HepG2 (cell line): ENCODE results near the gene PMM2. TPM values are rescaled to one million over a fixed set of nuclear protein-coding genes. Genes with fewer than 3 reads are reported as not detected.
A peak's percentile ranks its signal among the peaks of the same experiment; 100 is the strongest.

Experiments used
- ATAC-seq: fragments of 200-7000 bp; cut with Tn5 transposase; 3 replicates; pipeline ENCODE4 v1.9.1; 2020; ENCODE audit warnings: mild to moderate bottlenecking, moderate library complexity
- BruUV-seq: library from RNA; stranded (reverse); fragments of 400-500 nt; replicated peaks from 2 replicates; lab custom pipeline; 2021; lab: Mats Ljungman, UMichigan
- CTCF ChIA-PET: fragments of 300-600 bp; formaldehyde crosslinking; extraction: SDS; loops from one replicate; lab custom pipeline; 2021; ENCODE audit warnings: low total read pairs, inconsistent platforms, low intra/inter-chr PET ratio; lab: Yijun Ruan, JAX
- POLR2A ChIA-PET: fragments of 350-600 bp; sonication (Branson Sonifier 250); formaldehyde crosslinking; loops from one replicate; lab custom pipeline; 2020; ENCODE audit warnings: antibody characterized with exemption, inconsistent platforms; lab: Yijun Ruan, JAX
- DNase-seq: peaks from one replicate; pipeline ENCODE4 v3.0.0-alpha.2; 2015; ENCODE audit warnings: low spot score
- FAIRE-seq: peaks from 3 replicates; lab custom pipeline; 2011; peaks lifted over from hg19 to GRCh38; lab: Jason Lieb, UNC
- H2AFZ ChIP-seq: one replicate; pipeline ENCODE4 v1.6.1; 2011; ENCODE audit warnings: low read length, inconsistent platforms
- H3K27ac ChIP-seq: fragments of 300-600 bp; 3 replicates; pipeline ENCODE4 v1.8.0; 2011; ENCODE audit warnings: mixed run types, mild to moderate bottlenecking, mixed read lengths, low read length, inconsistent platforms; ENCODE audit not compliant: insufficient read depth; ENCODE audit errors: extremely low read length
- H3K27me3 ChIP-seq, 2 experiments: fragments of 200-600 bp in 1 of 2; 2 replicates in 1 of 2; 3 replicates in 1 of 2; pipeline versions ENCODE4 v1.6.0 to v1.8.0; 2011; ENCODE audit warnings: low read length in 2 of 2, mild to moderate bottlenecking in 2 of 2, moderate library complexity in 2 of 2, inconsistent platforms in 1 of 2; ENCODE audit not compliant: insufficient read depth in 2 of 2, control insufficient read depth in 1 of 2
- H3K36me3 ChIP-seq, 2 experiments: fragments of 200-600 bp in 1 of 2; replicated peaks in 1 of 2; 2 replicates in 1 of 2; 3 replicates in 1 of 2; pipeline versions ENCODE4 v1.5.1 to v1.8.0; 2011; ENCODE audit warnings: low read length in 2 of 2, inconsistent platforms in 1 of 2; ENCODE audit not compliant: insufficient read depth in 2 of 2, control insufficient read depth in 1 of 2
- H3K4me1 ChIP-seq: 2 replicates; pipeline ENCODE4 v1.5.1; 2012; ENCODE audit warnings: low read length, inconsistent platforms; ENCODE audit not compliant: insufficient read depth
- H3K4me2 ChIP-seq: 2 replicates; pipeline ENCODE4 v1.6.0; 2011; ENCODE audit warnings: low read depth, low read length, inconsistent platforms
- H3K4me3 ChIP-seq, 3 experiments: fragments of 200-600 bp in 1 of 3; sonication (generic), shearing (Covaris generic) in 1 of 3; replicated peaks in 1 of 3; 2 replicates each; pipeline ENCODE4 v1.5.1; 2011 to 2016; ENCODE audit warnings: low read length in 3 of 3, inconsistent platforms in 2 of 3, low read depth in 2 of 3, mild to moderate bottlenecking in 2 of 3, control low read depth in 1 of 3, mixed read lengths in 1 of 3; ENCODE audit not compliant: insufficient read depth in 1 of 3
- H3K79me2 ChIP-seq: one replicate; pipeline ENCODE4 v1.6.1; 2011; ENCODE audit warnings: low read length, inconsistent platforms; ENCODE audit not compliant: insufficient read depth
- H3K9ac ChIP-seq: 2 replicates; pipeline ENCODE4 v1.6.0; 2011; ENCODE audit warnings: mild to moderate bottlenecking, low read depth, low read length, inconsistent platforms; ENCODE audit not compliant: insufficient read depth
- H3K9me3 ChIP-seq: 2 replicates; pipeline ENCODE4 v1.5.1; 2012; ENCODE audit warnings: mild to moderate bottlenecking, low read length
- H4K20me1 ChIP-seq: 2 replicates; pipeline ENCODE4 v1.6.0; 2011; ENCODE audit warnings: inconsistent platforms, mild to moderate bottlenecking, low read length, moderate library complexity; ENCODE audit not compliant: insufficient read depth
- IRX3 ChIP-seq: sonication (generic); formaldehyde crosslinking; IDR thresholded peaks from 2 replicates; pipeline ENCODE4 v1.8.1; 2023; ENCODE audit warnings: mild to moderate bottlenecking, low read depth, missing genetic modification reagents, borderline replicate concordance
- MEIS1 ChIP-seq: sonication (generic); formaldehyde crosslinking; IDR thresholded peaks from 2 replicates; pipeline ENCODE4 v1.9.0; 2021; ENCODE audit warnings: mild to moderate bottlenecking, missing genetic modification reagents, moderate library complexity, borderline replicate concordance
- NFE2L2 ChIP-seq: fragments of 150-350 bp; IDR thresholded peaks from 2 replicates; pipeline ENCODE4 v1.6.1; 2014; ENCODE audit warnings: low read length
- NR2C2 ChIP-seq: sonication (generic); formaldehyde crosslinking; IDR thresholded peaks from 2 replicates; pipeline ENCODE4 v1.4.0; 2020; ENCODE audit warnings: missing genetic modification reagents, mild to moderate bottlenecking, moderate library complexity, borderline replicate concordance
- PATZ1 ChIP-seq: sonication (generic); formaldehyde crosslinking; IDR thresholded peaks from 2 replicates; pipeline ENCODE4 v1.4.0; 2020; ENCODE audit warnings: missing genetic modification reagents
- SATB2 ChIP-seq: sonication (generic); formaldehyde crosslinking; IDR thresholded peaks from 2 replicates; pipeline ENCODE4 v1.5.0; 2020; ENCODE audit warnings: missing genetic modification reagents
- TIGD3 ChIP-seq: sonication (generic); formaldehyde crosslinking; IDR thresholded peaks from 2 replicates; pipeline ENCODE4 v1.5.1; 2020; ENCODE audit warnings: mild to moderate bottlenecking, missing genetic modification reagents, borderline replicate concordance
- TRIM22 ChIP-seq: fragments of 450-650 bp; IDR thresholded peaks from 2 replicates; pipeline ENCODE4 v1.6.1; 2017
- USF2 ChIP-seq, 2 experiments: sonication (generic) in 1 of 2; formaldehyde crosslinking in 1 of 2; IDR thresholded peaks; 2 replicates each; pipeline versions ENCODE4 v1.5.1 to v1.6.1; 2011 to 2020; ENCODE audit warnings: borderline replicate concordance in 1 of 2, low read depth in 1 of 2, low read length in 1 of 2, mild to moderate bottlenecking in 1 of 2, missing genetic modification reagents in 1 of 2, moderate library complexity in 1 of 2
- YEATS4 ChIP-seq: sonication (generic); formaldehyde crosslinking; IDR thresholded peaks from 2 replicates; pipeline ENCODE4 v1.4.0; 2020; ENCODE audit warnings: missing genetic modification reagents, borderline replicate concordance
- ZFP36L1 ChIP-seq: sonication (generic); formaldehyde crosslinking; IDR thresholded peaks from 2 replicates; pipeline ENCODE4 v1.8.0; 2022; ENCODE audit warnings: mild to moderate bottlenecking, missing genetic modification reagents, moderate library complexity
- ZNF124 ChIP-seq: sonication (generic); formaldehyde crosslinking; IDR thresholded peaks from 2 replicates; pipeline ENCODE4 v1.4.0; 2020; ENCODE audit warnings: missing genetic modification reagents
- ZNF564 ChIP-seq: sonication (generic); formaldehyde crosslinking; IDR thresholded peaks from 2 replicates; pipeline ENCODE4 v1.8.1; 2023; ENCODE audit warnings: mild to moderate bottlenecking, missing genetic modification reagents
- WGBS: methylation state at CpG from one replicate; pipeline ENCODE4 v1.1.6; 2017; ENCODE audit warnings: low lambda C conversion rate; 5-methylcytosine and 5-hydroxymethylcytosine counted together
- in situ Hi-C: cut with HindIII; loops from 2 replicates; pipeline ENCODE4 v1.10.0; 2017; ENCODE audit warnings: low pct_unique_long_range_greater_than_20kb; ENCODE audit not compliant: extremely low pct_ligation_motif_present
- intact Hi-C: fragments of 100-400 bp; cut with micrococcal nuclease; formaldehyde crosslinking; loops from one replicate; pipeline ENCODE4 v1.10.0; 2022; ENCODE audit not compliant: unreplicated experiment
- polyA plus RNA-seq, 8 experiments: library from polyadenylated mRNA; depleted of rRNA in 3 of 8; stranded (reverse) in 7 of 8; unstranded in 1 of 8; fragments of >200 nt; fragmentation: Illumina TruSeq in 4 of 8; extraction: Trizol in 4 of 8; gene quantifications; 2 replicates each; pipeline versions ENCODE4 v1.2.1 to v1.2.3, GENCODE V29; 2011 to 2016; ENCODE audit warnings: low read depth in 4 of 8, missing spikeins in 1 of 8, mixed read lengths in 1 of 8; ENCODE audit not compliant: insufficient read depth in 1 of 8
- total RNA-seq, 5 experiments: library from RNA; depleted of rRNA; stranded (reverse); fragments of >200 nt; fragmentation: Illumina TruSeq; extraction: Trizol; gene quantifications; 2 replicates each; pipeline ENCODE4 v1.2.3, GENCODE V29; 2016; ENCODE audit warnings: low read depth in 1 of 5

PMM2 gene
- total and polyA plus RNA-seq, 2 of the 13 experiments (the other 11 are each of a cell fraction or from before 2014, with no cell fraction given), result 52.2 to 93.7 TPM

- TF ChIP-seq PATZ1 (CRISPR knock-in tag) (peak; percentile 57; the same call in 1 of the 2 replicates), NR2C2 (CRISPR knock-in tag) (0 out of 2 replicates have a peak, but pooled peaks have one; percentile 26)
Measured at GRCh38 chr16:8878523-8878911, 80.9 kb downstream of the PMM2 start (continued).

- H3K4me2 ChIP-seq, result peak overlapping the region; percentile 75
- H3K27me3 ChIP-seq, result peaks cover 0 to 8% of the 10 kb centered on the region in 2 experiments; a peak in 2 of 5 replicates
- H3K4me1 ChIP-seq, result peaks cover 85% of the 10 kb centered on the region
- no peak overlapping the region for H2AFZ ChIP-seq
- no peak overlapping the region for H3K27ac ChIP-seq
- ATAC-seq, result no peak
- DNase-seq, result no peak
- intact Hi-C loops (loop anchor here (1.0 to 5.0 kb wide), 7 partner anchors 18 to 314 kb away; partner anchors contain the start of gene HAPSTR1), in situ Hi-C loops (loop anchor here (5.0 to 25.0 kb wide), 2 partner anchors 219 to 314 kb away; partner anchors contain the start of gene ABAT)
- H4K20me1 ChIP-seq, result no peaks in the 10 kb centered on the region
- WGBS, result 61% methylated on average over 8 of the region's 8 CpGs
- FAIRE-seq, result no peak
- no peaks in the 10 kb centered on the region for H3K9me3 ChIP-seq
- H3K9ac ChIP-seq, result no peak overlapping the region
- no TSS peak for BruUV-seq
- ChIA-PET POLR2A (interaction anchor here (0.6 to 14.5 kb wide), 10 partner anchors 13 to 210 kb away, joined by 3 to 235 read pairs (median 4); partner anchors contain the start of genes CARHSP1, HAPSTR1, PMM2 and TMEM186), CTCF (interaction anchor here (1.4 to 2.3 kb wide), 4 partner anchors 11 to 313 kb away, joined by 6 to 14 read pairs (median 9); no protein-coding TSS in a partner anchor)
- no peaks in the 10 kb centered on the region for H3K36me3 ChIP-seq
- no peaks in the 10 kb centered on the region for H3K79me2 ChIP-seq
- H3K4me3 ChIP-seq, result peak overlapping the region in 1 of 3 experiments; percentile 34; a peak in 2 of 6 replicates
- peak; percentile 65; the same call in 1 of the 2 replicates for TF ChIP-seq ZFP36L1
- no peak for TF ChIP-seq TRIM22
- no peak for TF ChIP-seq USF2 (IDR thresholded peaks at IDR 0.05; ENCODE audit: low read depth, low read length)
- TF ChIP-seq USF2 (CRISPR knock-in tag; IDR thresholded peaks at IDR 0.05; ENCODE audit: borderline replicate concordance), result no peak
- no peak for TF ChIP-seq MEIS1
- TF ChIP-seq ZNF124, result no peak
- no peak for TF ChIP-seq TIGD3
- no peak for TF ChIP-seq SATB2 (CRISPR knock-in tag)
- TF ChIP-seq NFE2L2, result no peak
- no peak for TF ChIP-seq YEATS4 (CRISPR knock-in tag)
- 0 out of 2 replicates have a peak, but pooled peaks have one; percentile 46 for TF ChIP-seq IRX3 (CRISPR knock-in tag)
- TF ChIP-seq ZNF564 (CRISPR knock-in tag), result no peak
Measured at GRCh38 chr16:8880839-8881510, 83.3 kb downstream of the PMM2 start.
